Trophoblast cell (in vitro differentiated cells and primary cell): ENCODE results near the gene MIGA2.

Experiments used
- DNase-seq, 2 donors: peaks; one replicate each; pipeline ENCODE4 v3.0.0-alpha.2; 2016
- H2AFZ ChIP-seq: 2 replicates; pipeline ENCODE4 v1.6.1; 2013; ENCODE audit warnings: low read length, moderate library complexity, mild to moderate bottlenecking; ENCODE audit not compliant: insufficient read depth, poor library complexity
- H2AK5ac ChIP-seq: 2 replicates; pipeline ENCODE4 v1.6.1; 2013; ENCODE audit warnings: mild to moderate bottlenecking, low read length
- H2BK120ac ChIP-seq: 2 replicates; pipeline ENCODE4 v1.6.1; 2013; ENCODE audit warnings: low read length, mild to moderate bottlenecking, moderate library complexity; ENCODE audit not compliant: insufficient read depth, poor library complexity
- H2BK12ac ChIP-seq: 2 replicates; pipeline ENCODE4 v1.6.1; 2013; ENCODE audit warnings: mild to moderate bottlenecking, low read length, moderate library complexity
- H2BK5ac ChIP-seq: 2 replicates; pipeline ENCODE4 v1.6.1; 2013; ENCODE audit warnings: low read length, low read depth, moderate library complexity, mild to moderate bottlenecking; ENCODE audit not compliant: poor library complexity
- H3K14ac ChIP-seq: 2 replicates; pipeline ENCODE4 v1.6.1; 2013; ENCODE audit warnings: mild to moderate bottlenecking, low read length
- H3K18ac ChIP-seq: 2 replicates; pipeline ENCODE4 v1.6.1; 2013; ENCODE audit warnings: mild to moderate bottlenecking, low read length
- H3K23ac ChIP-seq: 2 replicates; pipeline ENCODE4 v1.6.1; 2013; ENCODE audit warnings: low read length
- H3K27ac ChIP-seq: 2 replicates; pipeline ENCODE4 v1.5.1; 2013; ENCODE audit warnings: low read depth, mild to moderate bottlenecking, inconsistent platforms, low read length, moderate library complexity
- H3K27me3 ChIP-seq: 2 replicates; pipeline ENCODE4 v1.6.1; 2013; ENCODE audit warnings: inconsistent platforms, mild to moderate bottlenecking, low read length, moderate library complexity; ENCODE audit not compliant: insufficient read depth
- H3K36me3 ChIP-seq, 2 experiments: 1 replicate in 1 of 2; 2 replicates in 1 of 2; pipeline ENCODE4 v1.6.1; 2013; ENCODE audit warnings: low read length in 2 of 2, mild to moderate bottlenecking in 2 of 2, moderate library complexity in 1 of 2; ENCODE audit not compliant: insufficient read depth in 2 of 2, control insufficient read depth in 1 of 2
- H3K4ac ChIP-seq: 2 replicates; pipeline ENCODE4 v1.6.1; 2013; ENCODE audit warnings: low read depth, mild to moderate bottlenecking, low read length, moderate library complexity
- H3K4me1 ChIP-seq, 2 experiments: 1 replicate in 1 of 2; 2 replicates in 1 of 2; pipeline ENCODE4 v1.6.1; 2013; ENCODE audit warnings: low read length in 2 of 2, mild to moderate bottlenecking in 2 of 2, moderate library complexity in 1 of 2; ENCODE audit not compliant: insufficient read depth in 2 of 2, control insufficient read depth in 1 of 2
- H3K4me2 ChIP-seq: 2 replicates; pipeline ENCODE4 v1.6.1; 2013; ENCODE audit warnings: inconsistent platforms, mild to moderate bottlenecking, low read length, moderate library complexity
- H3K4me3 ChIP-seq: 2 replicates; pipeline ENCODE4 v1.5.1; 2013; ENCODE audit warnings: mild to moderate bottlenecking, low read depth, low read length, inconsistent platforms
- H3K79me1 ChIP-seq: one replicate; pipeline ENCODE4 v1.6.1; 2013; ENCODE audit warnings: low read length
- H3K79me2 ChIP-seq: 2 replicates; pipeline ENCODE4 v1.6.1; 2013; ENCODE audit warnings: low read length, mild to moderate bottlenecking; ENCODE audit not compliant: control insufficient read depth, insufficient read depth, poor library complexity
- H3K9ac ChIP-seq: 2 replicates; pipeline ENCODE4 v1.6.1; 2013; ENCODE audit warnings: mild to moderate bottlenecking, low read length
- H3K9me3 ChIP-seq: 2 replicates; pipeline ENCODE4 v1.6.1; 2013; ENCODE audit warnings: low read depth, mild to moderate bottlenecking, control low read depth, inconsistent platforms, low read length; ENCODE audit not compliant: insufficient read depth
- H4K12ac ChIP-seq: 2 replicates; pipeline ENCODE4 v1.6.1; 2013; ENCODE audit warnings: low read depth, mild to moderate bottlenecking, low read length, moderate library complexity
- H4K8ac ChIP-seq: 2 replicates; pipeline ENCODE4 v1.6.1; 2013; ENCODE audit warnings: low read depth, mild to moderate bottlenecking, low read length, moderate library complexity
- H4K91ac ChIP-seq: one replicate; pipeline ENCODE4 v1.6.1; 2013; ENCODE audit warnings: low read depth, mild to moderate bottlenecking, low read length, moderate library complexity
- WGBS: extraction: QIAGEN DNeasy Blood & Tissue Kit; methylation state at CpG from one replicate; pipeline ENCODE4 v1.1.7; 2013; ENCODE audit warnings: missing lambda C conversion rate; ENCODE audit not compliant: insufficient read length, insufficient coverage; ENCODE audit errors: extremely low coverage; 5-methylcytosine and 5-hydroxymethylcytosine counted together

The MIGA2 gene

DNA sequence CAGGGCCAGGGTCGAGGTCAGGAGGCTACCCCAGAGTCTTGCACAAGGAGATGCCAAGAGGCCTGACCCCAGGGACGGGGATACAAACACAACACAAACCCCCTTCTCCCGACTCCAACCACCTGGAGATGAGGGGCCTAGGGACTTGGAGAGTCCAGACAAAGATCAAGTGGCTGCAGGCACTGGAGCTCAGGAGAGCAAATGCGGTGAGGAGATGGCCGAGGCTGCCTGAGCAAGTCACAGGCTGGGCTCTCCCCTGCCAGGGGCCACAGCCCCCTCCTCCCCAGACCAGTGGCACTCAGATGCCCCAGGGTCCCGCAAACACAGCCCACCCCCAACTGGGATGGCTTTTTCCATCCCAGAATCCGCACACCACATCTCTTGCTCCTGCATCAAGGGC is 24.1 kb upstream of the MIGA2 start:
- Histone ChIP-seq H2AFZ (no peak overlapping the region), H3K23ac (no peak overlapping the region), H4K91ac (peak overlapping the region; percentile 45), H4K12ac (no peak overlapping the region), H3K27me3 (no peaks in the 10 kb centered on the region), H3K27ac (no peak overlapping the region), H3K4me3 (no peak overlapping the region), H3K79me1 (no peaks in the 10 kb centered on the region), H3K14ac (no peak overlapping the region), H3K9ac (no peak overlapping the region), H2BK120ac (peak overlapping the region; percentile 23), H3K9me3 (no peaks in the 10 kb centered on the region), H2BK5ac (no peak overlapping the region), H3K4me1 (peaks cover 28 to 32% of the 10 kb centered on the region in 2 experiments), H3K4ac (no peak overlapping the region), H2AK5ac (no peak overlapping the region), H3K36me3 (peaks cover 58 to 64% of the 10 kb centered on the region in 2 experiments), H3K4me2 (no peak overlapping the region), H2BK12ac (no peak overlapping the region), H4K8ac (peak overlapping the region; percentile 4), H3K79me2 (no peaks in the 10 kb centered on the region), H3K18ac (peak overlapping the region; percentile 16)
- no CpG with 5 or more reads among the region's 7 CpGs for WGBS
- DNase-seq, result no peak

DNA sequence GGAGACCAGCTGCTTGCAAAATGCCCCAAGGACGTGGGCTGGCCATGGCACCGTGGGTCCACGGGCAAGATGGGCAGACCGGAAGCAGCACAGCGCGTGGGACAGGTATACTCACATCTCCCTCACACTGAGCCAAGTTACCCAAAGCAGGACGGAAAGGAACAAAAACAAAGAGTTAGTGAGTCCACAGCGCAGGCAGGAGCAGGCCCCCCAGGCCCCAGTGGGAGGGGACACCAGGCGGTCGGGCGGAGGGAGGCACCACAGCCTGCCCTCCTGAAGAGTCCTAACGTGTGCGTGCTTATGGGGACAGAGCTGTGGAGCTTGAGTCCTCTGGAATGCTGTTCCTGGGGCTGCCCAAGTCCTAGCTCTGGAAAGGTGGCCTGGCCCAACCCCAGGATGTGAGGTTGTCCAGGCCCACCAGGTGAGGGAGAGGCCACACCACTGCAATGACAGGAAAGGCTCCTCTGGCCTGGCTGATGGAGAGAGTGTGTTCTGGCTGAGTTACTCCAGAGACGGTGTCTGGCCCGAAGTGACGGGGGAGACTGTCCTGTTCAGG is 23.5 kb upstream of the MIGA2 start:
- no peak overlapping the region for H3K4me3 ChIP-seq
- H4K12ac ChIP-seq, result no peak overlapping the region
- no peak overlapping the region for H2AK5ac ChIP-seq
- H3K4me1 ChIP-seq, result peaks cover 28 to 32% of the 10 kb centered on the region in 2 experiments
- peaks cover 52 to 59% of the 10 kb centered on the region in 2 experiments for H3K36me3 ChIP-seq
- no peak overlapping the region for H4K8ac ChIP-seq
- no peaks in the 10 kb centered on the region for H3K9me3 ChIP-seq
- no peak overlapping the region for H3K14ac ChIP-seq
- no peak overlapping the region for H2BK5ac ChIP-seq
- DNase-seq, result no peak
- H3K23ac ChIP-seq, result no peak overlapping the region
- no peak overlapping the region for H4K91ac ChIP-seq
- no peak overlapping the region for H2AFZ ChIP-seq
- H3K4ac ChIP-seq, result no peak overlapping the region
- H2BK12ac ChIP-seq, result no peak overlapping the region
- WGBS, result no CpG with 5 or more reads among the region's 16 CpGs
- no peak overlapping the region for H3K18ac ChIP-seq
- H3K4me2 ChIP-seq, result no peak overlapping the region
- H3K79me2 ChIP-seq, result no peaks in the 10 kb centered on the region
- H2BK120ac ChIP-seq, result no peak overlapping the region
- H3K27me3 ChIP-seq, result no peaks in the 10 kb centered on the region
- no peaks in the 10 kb centered on the region for H3K79me1 ChIP-seq
- H3K9ac ChIP-seq, result no peak overlapping the region
- peak overlapping the region; percentile 29 for H3K27ac ChIP-seq

DNA sequence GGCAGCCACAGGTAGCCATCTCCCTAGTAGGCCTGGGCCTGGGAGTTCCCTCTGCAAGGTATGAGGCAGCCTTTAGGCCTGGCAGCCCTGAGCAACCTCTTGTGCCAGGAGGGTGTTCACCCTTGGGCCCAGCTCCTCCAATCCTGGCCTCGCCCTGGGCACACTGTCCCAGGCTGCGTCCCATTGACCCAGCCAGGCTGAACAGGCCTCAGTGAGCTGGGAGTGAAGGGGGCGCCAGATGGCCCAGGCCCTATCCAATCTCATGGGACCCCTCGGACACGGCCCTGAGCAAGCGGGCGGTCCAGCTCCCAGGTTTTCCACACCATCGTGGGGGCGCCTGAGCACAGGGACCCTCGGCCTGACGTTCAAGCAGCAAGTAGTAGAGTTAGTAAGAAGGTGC is 22.8 kb upstream of the MIGA2 start:
- H4K8ac ChIP-seq, result no peak overlapping the region
- H2BK5ac ChIP-seq, result no peak overlapping the region
- no peak overlapping the region for H2AK5ac ChIP-seq
- no peaks in the 10 kb centered on the region for H3K79me1 ChIP-seq
- no peak overlapping the region for H2BK120ac ChIP-seq
- no peaks in the 10 kb centered on the region for H3K27me3 ChIP-seq
- H3K4me3 ChIP-seq, result no peak overlapping the region
- no peak overlapping the region for H3K4me2 ChIP-seq
- no peak overlapping the region for H3K9ac ChIP-seq
- no peak overlapping the region for H3K27ac ChIP-seq
- no peak overlapping the region for H3K14ac ChIP-seq
- no peak overlapping the region for H4K12ac ChIP-seq
- no peaks in the 10 kb centered on the region for H3K9me3 ChIP-seq
- H4K91ac ChIP-seq, result no peak overlapping the region
- DNase-seq, result no peak
- H3K79me2 ChIP-seq, result no peaks in the 10 kb centered on the region
- peaks cover 47 to 52% of the 10 kb centered on the region in 2 experiments for H3K36me3 ChIP-seq
- H3K4me1 ChIP-seq, result peaks cover 28 to 29% of the 10 kb centered on the region in 2 experiments
- no peak overlapping the region for H3K4ac ChIP-seq
- no CpG with 5 or more reads among the region's 11 CpGs for WGBS
- H3K23ac ChIP-seq, result no peak overlapping the region
- H3K18ac ChIP-seq, result no peak overlapping the region
- H2AFZ ChIP-seq, result no peak overlapping the region
- no peak overlapping the region for H2BK12ac ChIP-seq

DNA sequence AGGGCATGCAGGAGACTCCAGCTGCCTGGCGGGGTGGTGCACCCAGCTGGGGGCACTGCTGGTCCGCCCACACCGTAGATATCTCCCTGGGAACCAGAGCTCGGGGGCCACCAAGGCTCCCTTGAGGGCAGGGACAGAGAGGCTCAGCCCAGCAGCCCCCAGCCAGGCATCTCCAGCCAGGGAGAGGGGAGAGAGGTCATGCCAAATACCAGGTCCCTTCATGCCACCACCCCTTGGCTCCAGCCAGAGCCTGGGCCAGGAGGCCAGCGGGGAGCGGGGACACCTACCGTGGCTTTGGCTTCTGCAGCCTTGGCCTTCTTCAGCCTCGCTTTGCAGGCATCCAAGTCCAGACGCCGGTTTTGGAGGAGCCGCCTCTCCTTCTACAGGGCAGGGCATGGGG is 22.3 kb upstream of the MIGA2 start:
- Histone ChIP-seq H3K14ac (no peak overlapping the region), H3K9me3 (no peaks in the 10 kb centered on the region), H2BK5ac (no peak overlapping the region), H4K91ac (no peak overlapping the region), H3K79me2 (no peaks in the 10 kb centered on the region), H3K36me3 (peaks cover 42 to 51% of the 10 kb centered on the region in 2 experiments), H3K4me3 (no peak overlapping the region), H3K4me2 (no peak overlapping the region), H3K4me1 (peaks cover 28% of the 10 kb centered on the region in 2 experiments), H2AK5ac (no peak overlapping the region), H3K27me3 (no peaks in the 10 kb centered on the region), H3K18ac (no peak overlapping the region), H3K23ac (no peak overlapping the region), H2BK120ac (no peak overlapping the region), H2AFZ (no peak overlapping the region), H4K8ac (no peak overlapping the region), H3K4ac (no peak overlapping the region), H3K9ac (no peak overlapping the region), H2BK12ac (no peak overlapping the region), H3K27ac (no peak overlapping the region), H3K79me1 (no peaks in the 10 kb centered on the region), H4K12ac (no peak overlapping the region)
- no CpG with 5 or more reads among the region's 11 CpGs for WGBS
- no peak for DNase-seq
